A673 (cell line): ENCODE data around the gene ARPC1A.

ENCODE experiments used
- CTCF ChIP-seq: fragments of 300-800, 200-600 bp; sonication (generic); conservative IDR thresholded peaks from 2 replicates; pipeline ENCODE4 v1.5.1; 2017; ENCODE audit warnings: low read depth, mild to moderate bottlenecking, antibody characterized with exemption, low read length, moderate library complexity, mixed read lengths
- EZH2 ChIP-seq: fragments of 200-600 bp; sonication (generic); IDR thresholded peaks from 2 replicates; pipeline ENCODE4 v1.6.1; 2017; ENCODE audit warnings: borderline replicate concordance, low read depth, mild to moderate bottlenecking, mixed read lengths, antibody characterized with exemption, low read length; ENCODE audit not compliant: poor library complexity, severe bottlenecking

- no peak for TF ChIP-seq EZH2
- TF ChIP-seq CTCF, result no peak
These were observed 33.6 kb upstream of the ARPC1A start for GRCh38 chr7:99292127-99292526.
